Measurements from ENCODE around the gene RASA2. TPM values are rescaled to one million over a fixed set of nuclear protein-coding genes. Genes with fewer than 3 reads are reported as not detected.

RASA2 gene
- polyA plus RNA-seq, 1 donor from 2014 or later: 37.5 TPM

DNA sequence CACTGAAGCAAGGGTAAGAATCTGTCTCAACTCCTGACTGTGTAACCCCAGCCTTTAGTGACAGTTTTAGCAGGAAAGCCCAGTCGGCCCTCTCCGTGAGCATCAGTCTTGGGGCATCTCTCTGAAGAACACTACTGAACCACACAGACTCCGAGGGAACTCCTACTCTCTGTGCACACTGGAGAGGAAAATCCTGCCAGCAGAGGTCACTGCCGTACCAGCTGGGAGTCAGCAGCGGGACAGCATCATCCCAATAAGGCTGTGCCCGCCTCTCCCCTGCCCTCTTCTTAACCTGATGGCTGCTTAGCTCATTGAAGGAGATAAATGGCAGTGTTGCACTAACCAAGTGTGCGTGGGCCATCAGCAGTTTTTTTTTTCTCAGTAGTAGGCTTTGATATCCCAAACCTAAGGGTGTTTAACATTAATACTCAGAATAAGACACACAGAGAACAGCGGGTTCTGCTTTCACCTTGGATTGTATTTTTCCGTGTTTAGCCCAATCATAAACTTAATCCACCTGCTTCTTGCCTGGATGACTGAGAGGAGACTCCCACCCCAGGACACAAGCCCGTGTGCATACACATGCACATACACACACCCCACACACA is 26.6 kb upstream of the RASA2 start:
- no peaks in the 10 kb centered on the region for H4K20me1 ChIP-seq (ENCODE audit: insufficient read depth)
- H3K9me3 ChIP-seq (ENCODE audit: low read length): no peaks in the 10 kb centered on the region
- TF ChIP-seq SMC3 (conservative IDR thresholded peaks at IDR 0.05; ENCODE audit: poor library complexity) (peak; percentile 87), EP300 (conservative IDR thresholded peaks at IDR 0.05; ENCODE audit: poor library complexity, severe bottlenecking) (no peak), POLR2AphosphoS5 (IDR thresholded peaks at IDR 0.05) (no peak), TAF1 (IDR thresholded peaks at IDR 0.05; ENCODE audit: low read depth) (no peak), RAD21 (conservative IDR thresholded peaks at IDR 0.05) (peak; percentile 84), MXI1 (conservative IDR thresholded peaks at IDR 0.05; ENCODE audit: poor library complexity, severe bottlenecking) (no peak), EZH2 (IDR thresholded peaks at IDR 0.05; ENCODE audit: borderline replicate concordance, insufficient read depth, low read length, poor library complexity, severe bottlenecking) (no peak)
- TF ChIP-seq, protein P1, sequence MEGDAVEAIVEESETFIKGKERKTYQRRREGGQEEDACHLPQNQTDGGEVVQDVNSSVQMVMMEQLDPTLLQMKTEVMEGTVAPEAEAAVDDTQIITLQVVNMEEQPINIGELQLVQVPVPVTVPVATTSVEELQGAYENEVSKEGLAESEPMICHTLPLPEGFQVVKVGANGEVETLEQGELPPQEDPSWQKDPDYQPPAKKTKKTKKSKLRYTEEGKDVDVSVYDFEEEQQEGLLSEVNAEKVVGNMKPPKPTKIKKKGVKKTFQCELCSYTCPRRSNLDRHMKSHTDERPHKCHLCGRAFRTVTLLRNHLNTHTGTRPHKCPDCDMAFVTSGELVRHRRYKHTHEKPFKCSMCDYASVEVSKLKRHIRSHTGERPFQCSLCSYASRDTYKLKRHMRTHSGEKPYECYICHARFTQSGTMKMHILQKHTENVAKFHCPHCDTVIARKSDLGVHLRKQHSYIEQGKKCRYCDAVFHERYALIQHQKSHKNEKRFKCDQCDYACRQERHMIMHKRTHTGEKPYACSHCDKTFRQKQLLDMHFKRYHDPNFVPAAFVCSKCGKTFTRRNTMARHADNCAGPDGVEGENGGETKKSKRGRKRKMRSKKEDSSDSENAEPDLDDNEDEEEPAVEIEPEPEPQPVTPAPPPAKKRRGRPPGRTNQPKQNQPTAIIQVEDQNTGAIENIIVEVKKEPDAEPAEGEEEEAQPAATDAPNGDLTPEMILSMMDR (IDR thresholded peaks at IDR 0.05; ENCODE audit: poor library complexity, severe bottlenecking): peak; percentile 88
- TF ChIP-seq, protein P2, sequence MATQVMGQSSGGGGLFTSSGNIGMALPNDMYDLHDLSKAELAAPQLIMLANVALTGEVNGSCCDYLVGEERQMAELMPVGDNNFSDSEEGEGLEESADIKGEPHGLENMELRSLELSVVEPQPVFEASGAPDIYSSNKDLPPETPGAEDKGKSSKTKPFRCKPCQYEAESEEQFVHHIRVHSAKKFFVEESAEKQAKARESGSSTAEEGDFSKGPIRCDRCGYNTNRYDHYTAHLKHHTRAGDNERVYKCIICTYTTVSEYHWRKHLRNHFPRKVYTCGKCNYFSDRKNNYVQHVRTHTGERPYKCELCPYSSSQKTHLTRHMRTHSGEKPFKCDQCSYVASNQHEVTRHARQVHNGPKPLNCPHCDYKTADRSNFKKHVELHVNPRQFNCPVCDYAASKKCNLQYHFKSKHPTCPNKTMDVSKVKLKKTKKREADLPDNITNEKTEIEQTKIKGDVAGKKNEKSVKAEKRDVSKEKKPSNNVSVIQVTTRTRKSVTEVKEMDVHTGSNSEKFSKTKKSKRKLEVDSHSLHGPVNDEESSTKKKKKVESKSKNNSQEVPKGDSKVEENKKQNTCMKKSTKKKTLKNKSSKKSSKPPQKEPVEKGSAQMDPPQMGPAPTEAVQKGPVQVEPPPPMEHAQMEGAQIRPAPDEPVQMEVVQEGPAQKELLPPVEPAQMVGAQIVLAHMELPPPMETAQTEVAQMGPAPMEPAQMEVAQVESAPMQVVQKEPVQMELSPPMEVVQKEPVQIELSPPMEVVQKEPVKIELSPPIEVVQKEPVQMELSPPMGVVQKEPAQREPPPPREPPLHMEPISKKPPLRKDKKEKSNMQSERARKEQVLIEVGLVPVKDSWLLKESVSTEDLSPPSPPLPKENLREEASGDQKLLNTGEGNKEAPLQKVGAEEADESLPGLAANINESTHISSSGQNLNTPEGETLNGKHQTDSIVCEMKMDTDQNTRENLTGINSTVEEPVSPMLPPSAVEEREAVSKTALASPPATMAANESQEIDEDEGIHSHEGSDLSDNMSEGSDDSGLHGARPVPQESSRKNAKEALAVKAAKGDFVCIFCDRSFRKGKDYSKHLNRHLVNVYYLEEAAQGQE (IDR thresholded peaks at IDR 0.05; ENCODE audit: borderline replicate concordance): no peak
- H3K36me3 ChIP-seq (ENCODE audit: insufficient read depth, low read length): no peaks in the 10 kb centered on the region
- H3K9me2 ChIP-seq (ENCODE audit: insufficient read depth, low read length): no peaks in the 10 kb centered on the region
- no peak overlapping the region for H2AFZ ChIP-seq (ENCODE audit: low read depth, low read length)
- H3K9ac ChIP-seq (ENCODE audit: low read length): no peak overlapping the region
- no peaks in the 10 kb centered on the region for H3K27me3 ChIP-seq (ENCODE audit: insufficient read depth, low read depth, low read length)
- no peak overlapping the region for H3K4me2 ChIP-seq (ENCODE audit: low read length)
- H3F3A ChIP-seq (ENCODE audit: insufficient read depth, low read length, poor library complexity, severe bottlenecking): peaks cover 3% of the 10 kb centered on the region
- no peak overlapping the region for H3K27ac ChIP-seq (ENCODE audit: low read length)
- no peaks in the 10 kb centered on the region for H3K79me2 ChIP-seq (replicated peaks; ENCODE audit: insufficient read depth, low read length)
- no peak overlapping the region for H3K4me3 ChIP-seq (ENCODE audit: low read length)

DNA sequence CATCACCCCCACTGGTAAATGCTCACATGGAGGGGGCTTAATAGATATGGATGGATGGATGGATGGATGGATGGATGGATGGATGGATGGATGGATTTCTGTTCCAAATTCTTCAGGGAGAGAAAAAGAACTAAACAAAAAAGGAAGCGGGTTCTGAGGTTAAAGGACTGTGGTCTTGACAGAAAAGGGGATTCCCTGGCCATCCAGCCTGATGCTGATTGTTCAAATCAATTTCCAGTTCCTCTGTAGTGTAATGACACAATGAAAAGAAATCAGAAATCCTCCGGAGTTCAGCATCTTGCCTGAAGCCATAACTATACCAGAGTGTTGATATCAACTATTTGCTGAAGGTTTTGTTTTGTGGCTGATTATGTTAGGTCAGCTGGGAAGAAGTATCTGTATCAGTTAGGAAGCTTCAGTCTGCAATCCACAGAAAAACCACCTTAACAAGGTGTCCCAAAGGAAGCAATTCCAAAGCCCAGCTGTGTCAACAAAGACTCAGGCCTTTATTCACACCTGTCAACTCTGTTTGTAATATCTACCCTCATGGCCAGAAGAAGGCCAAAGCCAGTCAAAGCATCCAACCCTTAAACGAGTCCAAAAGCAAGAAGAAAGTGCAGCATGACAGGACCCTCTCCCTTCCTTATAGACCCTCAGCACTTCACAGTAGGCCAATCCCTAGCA is 24.5 kb upstream of the RASA2 start:
- Histone ChIP-seq H3K9me2 (ENCODE audit: insufficient read depth, low read length) (no peaks in the 10 kb centered on the region), H3K4me3 (ENCODE audit: low read length) (no peak overlapping the region), H3K9me3 (ENCODE audit: low read length) (no peaks in the 10 kb centered on the region), H3K36me3 (ENCODE audit: insufficient read depth, low read length) (no peaks in the 10 kb centered on the region), H3K27ac (ENCODE audit: low read length) (no peak overlapping the region), H4K20me1 (ENCODE audit: insufficient read depth) (no peaks in the 10 kb centered on the region), H3K4me2 (ENCODE audit: low read length) (no peak overlapping the region), H2AFZ (ENCODE audit: low read depth, low read length) (no peak overlapping the region), H3K79me2 (replicated peaks; ENCODE audit: insufficient read depth, low read length) (no peaks in the 10 kb centered on the region), H3F3A (ENCODE audit: insufficient read depth, low read length, poor library complexity, severe bottlenecking) (peaks cover 3% of the 10 kb centered on the region), H3K27me3 (ENCODE audit: insufficient read depth, low read depth, low read length) (no peaks in the 10 kb centered on the region), H3K9ac (ENCODE audit: low read length) (no peak overlapping the region)
- TF ChIP-seq MXI1 (conservative IDR thresholded peaks at IDR 0.05; ENCODE audit: poor library complexity, severe bottlenecking) (no peak), RAD21 (conservative IDR thresholded peaks at IDR 0.05) (no peak), POLR2AphosphoS5 (IDR thresholded peaks at IDR 0.05) (no peak), SMC3 (conservative IDR thresholded peaks at IDR 0.05; ENCODE audit: poor library complexity) (no peak), EZH2 (IDR thresholded peaks at IDR 0.05; ENCODE audit: borderline replicate concordance, insufficient read depth, low read length, poor library complexity, severe bottlenecking) (no peak), EP300 (conservative IDR thresholded peaks at IDR 0.05; ENCODE audit: poor library complexity, severe bottlenecking) (no peak)
- TF ChIP-seq, protein P1 (IDR thresholded peaks at IDR 0.05; ENCODE audit: poor library complexity, severe bottlenecking): no peak
- TF ChIP-seq, protein P2 (IDR thresholded peaks at IDR 0.05; ENCODE audit: borderline replicate concordance): no peak
